Measurements from ENCODE around the gene DNMT3B. TPM values are rescaled to one million over a fixed set of nuclear protein-coding genes. Genes with fewer than 3 reads are reported as not detected.
"Not testable (repeated sequence)": the region's sequence is repeated elsewhere in the genome, so short reads cannot be mapped to it uniquely, and the experiment has no call there.

Gene DNMT3B
- total and polyA plus RNA-seq, 12 donors, result 0.27 to 1.8 (median 0.68) TPM

DNA sequence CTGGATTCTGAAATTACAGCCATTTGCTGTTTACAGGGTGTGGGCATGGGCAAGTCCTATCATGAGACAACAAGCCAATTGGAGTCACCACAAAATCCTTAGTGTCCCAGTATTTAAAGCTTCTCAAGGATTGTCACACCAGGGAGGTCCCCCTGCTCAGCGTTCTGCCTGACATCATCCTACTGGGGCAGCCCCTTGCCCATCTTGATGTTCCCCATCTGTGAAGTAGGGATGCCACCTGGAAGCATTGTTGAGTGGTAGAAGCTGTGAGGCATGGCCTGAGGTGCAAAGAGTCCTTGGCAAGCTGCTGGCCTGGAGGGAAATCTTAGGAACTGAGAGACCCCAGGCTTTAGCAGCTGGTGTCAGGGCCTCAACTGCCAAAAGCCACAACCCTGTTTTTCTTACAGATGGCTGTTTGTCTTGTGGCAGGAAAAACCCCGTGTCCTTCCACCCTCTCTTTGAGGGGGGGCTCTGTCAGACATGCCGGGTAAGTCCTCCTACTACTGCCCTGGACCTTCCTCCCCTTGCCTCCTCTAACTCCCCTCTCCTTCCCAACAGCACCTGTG, 34.3 kb downstream of the DNMT3B start:
- ATAC-seq (no peak), DNase-seq (no peak)
- TF ChIP-seq, protein P1, sequence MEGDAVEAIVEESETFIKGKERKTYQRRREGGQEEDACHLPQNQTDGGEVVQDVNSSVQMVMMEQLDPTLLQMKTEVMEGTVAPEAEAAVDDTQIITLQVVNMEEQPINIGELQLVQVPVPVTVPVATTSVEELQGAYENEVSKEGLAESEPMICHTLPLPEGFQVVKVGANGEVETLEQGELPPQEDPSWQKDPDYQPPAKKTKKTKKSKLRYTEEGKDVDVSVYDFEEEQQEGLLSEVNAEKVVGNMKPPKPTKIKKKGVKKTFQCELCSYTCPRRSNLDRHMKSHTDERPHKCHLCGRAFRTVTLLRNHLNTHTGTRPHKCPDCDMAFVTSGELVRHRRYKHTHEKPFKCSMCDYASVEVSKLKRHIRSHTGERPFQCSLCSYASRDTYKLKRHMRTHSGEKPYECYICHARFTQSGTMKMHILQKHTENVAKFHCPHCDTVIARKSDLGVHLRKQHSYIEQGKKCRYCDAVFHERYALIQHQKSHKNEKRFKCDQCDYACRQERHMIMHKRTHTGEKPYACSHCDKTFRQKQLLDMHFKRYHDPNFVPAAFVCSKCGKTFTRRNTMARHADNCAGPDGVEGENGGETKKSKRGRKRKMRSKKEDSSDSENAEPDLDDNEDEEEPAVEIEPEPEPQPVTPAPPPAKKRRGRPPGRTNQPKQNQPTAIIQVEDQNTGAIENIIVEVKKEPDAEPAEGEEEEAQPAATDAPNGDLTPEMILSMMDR (IDR thresholded peaks at IDR 0.05), result no peak
- H3K4me3 ChIP-seq, result no peak overlapping the region
- peaks cover 0 to 21% (median 10%) of the 10 kb centered on the region in 9 donors for H3K4me1 ChIP-seq
- intact Hi-C loops (cut with DNase I), result loop anchor here in 7 of 10 donors (10.0 kb wide), 4 partner anchors 98 to 508 kb away; no protein-coding TSS in a partner anchor
- H3K9me3 ChIP-seq, result no peaks in the 10 kb centered on the region
- H3K36me3 ChIP-seq, result peaks cover 0 to 54% (median 3%) of the 10 kb centered on the region in 9 donors
- H3K27me3 ChIP-seq, result no peaks in the 10 kb centered on the region
- H3K27ac ChIP-seq, result no peak overlapping the region
- 72 to 79% methylated on average over 3 of the region's 3 CpGs for WGBS, 2 donors

DNA sequence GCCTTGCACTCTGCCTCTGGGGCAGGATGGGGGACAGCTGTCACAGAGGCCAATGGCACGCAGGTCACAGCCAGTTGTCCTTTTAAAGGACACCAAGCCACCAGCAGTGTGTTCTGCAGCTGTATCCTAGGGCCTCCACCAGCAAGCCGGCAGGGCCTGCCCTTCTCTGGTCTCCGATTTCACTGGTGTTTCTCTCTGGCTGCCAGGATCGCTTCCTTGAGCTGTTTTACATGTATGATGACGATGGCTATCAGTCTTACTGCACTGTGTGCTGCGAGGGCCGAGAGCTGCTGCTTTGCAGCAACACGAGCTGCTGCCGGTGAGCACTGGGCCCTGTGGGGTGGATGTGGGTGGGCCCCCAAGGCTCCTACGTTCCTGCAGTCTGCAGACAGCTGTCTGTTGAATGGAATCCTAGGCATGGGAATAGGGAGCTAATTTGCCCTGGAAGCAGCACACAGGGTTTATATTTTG, 34.8 kb downstream of the DNMT3B start:
- ATAC-seq, result no peak

DNA sequence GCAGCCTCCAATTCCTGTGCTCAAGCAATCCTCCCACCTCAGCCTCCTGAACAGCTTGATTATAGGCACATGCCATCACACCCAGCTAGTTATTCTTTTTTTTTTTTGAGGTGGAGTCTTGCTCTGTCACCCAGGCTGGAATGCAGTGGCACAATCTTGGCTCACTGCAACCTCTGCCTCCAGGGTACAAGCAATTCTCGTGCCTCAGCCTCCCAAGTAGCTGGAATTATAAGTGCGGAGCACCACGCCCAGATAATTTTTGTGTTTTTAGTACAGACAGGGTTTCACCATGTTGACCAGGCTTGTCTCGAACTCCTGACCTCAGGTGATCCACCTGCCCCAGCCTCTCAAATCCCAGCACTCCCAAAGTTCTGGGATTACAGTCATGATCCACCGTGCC, 35.4 kb downstream of the DNMT3B start:
- not testable (repeated sequence) for H3K27ac ChIP-seq, H3K4me3 ChIP-seq, ATAC-seq, DNase-seq, H3K27me3 ChIP-seq, H3K9me3 ChIP-seq
- intact Hi-C loops (cut with DNase I), result loop anchor here in 7 of 10 donors (10.0 kb wide), 4 partner anchors 97 to 507 kb away; no protein-coding TSS in a partner anchor
- Histone ChIP-seq H3K36me3 (peaks cover 0 to 59% (median 3%) of the 10 kb centered on the region in 9 donors), H3K4me1 (peaks cover 0 to 15% (median 6%) of the 10 kb centered on the region in 9 donors)
- WGBS, 2 donors, result 95 to 97% methylated on average over 5 of the region's 5 CpGs

More for the DNA sequence above, 34.8 kb downstream of the DNMT3B start:
- Histone ChIP-seq H3K27me3 (no peaks in the 10 kb centered on the region), H3K9me3 (no peaks in the 10 kb centered on the region), H3K4me1 (peaks cover 0 to 20% (median 10%) of the 10 kb centered on the region in 9 donors), H3K36me3 (peaks cover 0 to 53% (median 3%) of the 10 kb centered on the region in 9 donors), H3K27ac (no peak overlapping the region), H3K4me3 (no peak overlapping the region)
- DNase-seq, result no peak
- TF ChIP-seq, protein P1 (IDR thresholded peaks at IDR 0.05), result no peak
- intact Hi-C loops (cut with DNase I), result loop anchor here in 7 of 10 donors (10.0 kb wide), 4 partner anchors 98 to 508 kb away; no protein-coding TSS in a partner anchor
- WGBS, 2 donors, result 78 to 79% methylated on average over 10 of the region's 10 CpGs

DNA sequence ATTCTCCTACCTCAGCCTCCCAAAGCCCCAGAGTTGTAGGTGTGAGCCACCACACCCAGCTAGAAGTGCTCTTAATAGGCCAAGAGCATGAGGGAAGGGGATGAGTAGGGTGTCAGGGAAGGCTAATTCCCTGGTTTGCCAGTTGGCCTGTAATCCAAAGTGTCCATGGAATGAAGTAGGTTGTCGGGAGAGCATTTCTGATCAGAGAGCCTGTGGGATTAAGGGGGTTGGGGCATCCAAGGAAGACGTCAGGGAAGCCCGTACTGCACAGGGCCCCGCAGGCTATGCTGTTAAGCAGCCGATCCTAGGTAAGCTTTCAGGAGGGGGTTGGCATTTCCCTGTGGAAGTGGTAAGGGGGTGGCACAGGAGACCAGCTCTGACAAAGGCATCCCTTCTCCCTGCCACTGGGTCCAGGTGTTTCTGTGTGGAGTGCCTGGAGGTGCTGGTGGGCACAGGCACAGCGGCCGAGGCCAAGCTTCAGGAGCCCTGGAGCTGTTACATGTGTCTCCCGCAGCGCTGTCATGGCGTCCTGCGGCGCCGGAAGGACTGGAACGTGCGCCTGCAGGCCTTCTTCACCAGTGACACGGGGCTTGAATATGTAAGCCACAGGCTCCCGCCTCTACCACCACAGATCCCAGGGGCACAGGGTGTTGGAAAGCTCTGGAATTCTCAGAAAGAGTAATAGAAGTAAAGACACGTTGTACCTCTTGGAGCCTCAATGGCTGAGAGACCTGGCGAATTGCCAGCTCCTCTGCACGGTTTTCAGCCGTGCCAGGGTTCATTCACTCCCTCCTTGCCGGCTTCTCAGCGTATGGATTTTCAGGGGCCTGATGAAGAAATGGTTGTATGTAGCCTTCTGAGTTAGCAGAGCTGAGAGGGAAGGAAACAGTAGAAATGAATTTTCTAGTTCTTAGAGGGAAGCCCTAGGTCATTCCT, 36.1 kb downstream of the DNMT3B start:
- Histone ChIP-seq H3K4me3 (no peak overlapping the region), H3K27ac (no peak overlapping the region), H3K36me3 (peaks cover 0 to 66% (median 3%) of the 10 kb centered on the region in 9 donors), H3K4me1 (peaks cover 0 to 8% (median 5%) of the 10 kb centered on the region in 9 donors), H3K27me3 (no peaks in the 10 kb centered on the region), H3K9me3 (no peaks in the 10 kb centered on the region)
- no peak for ATAC-seq
- TF ChIP-seq, protein P1 (IDR thresholded peaks at IDR 0.05), result no peak
- intact Hi-C loops (cut with DNase I), result loop anchor here in 7 of 10 donors (10.0 kb wide), 4 partner anchors 96 to 506 kb away; no protein-coding TSS in a partner anchor
- 84 to 88% methylated on average over 23 of the region's 23 CpGs for WGBS, 2 donors
- DNase-seq, result no peak
